Kidney capillary endothelial cell (primary cell): ENCODE data around the gene CRABP1.
"Not testable (repeated sequence)": the region's sequence is repeated elsewhere in the genome, so short reads cannot be mapped to it uniquely, and the experiment has no call there.

ENCODE experiments used
- DNase-seq: peaks from one replicate; pipeline ENCODE4 v3.0.0-alpha.2; 2018; ENCODE audit warnings: low spot score

CRABP1 gene

DNA sequence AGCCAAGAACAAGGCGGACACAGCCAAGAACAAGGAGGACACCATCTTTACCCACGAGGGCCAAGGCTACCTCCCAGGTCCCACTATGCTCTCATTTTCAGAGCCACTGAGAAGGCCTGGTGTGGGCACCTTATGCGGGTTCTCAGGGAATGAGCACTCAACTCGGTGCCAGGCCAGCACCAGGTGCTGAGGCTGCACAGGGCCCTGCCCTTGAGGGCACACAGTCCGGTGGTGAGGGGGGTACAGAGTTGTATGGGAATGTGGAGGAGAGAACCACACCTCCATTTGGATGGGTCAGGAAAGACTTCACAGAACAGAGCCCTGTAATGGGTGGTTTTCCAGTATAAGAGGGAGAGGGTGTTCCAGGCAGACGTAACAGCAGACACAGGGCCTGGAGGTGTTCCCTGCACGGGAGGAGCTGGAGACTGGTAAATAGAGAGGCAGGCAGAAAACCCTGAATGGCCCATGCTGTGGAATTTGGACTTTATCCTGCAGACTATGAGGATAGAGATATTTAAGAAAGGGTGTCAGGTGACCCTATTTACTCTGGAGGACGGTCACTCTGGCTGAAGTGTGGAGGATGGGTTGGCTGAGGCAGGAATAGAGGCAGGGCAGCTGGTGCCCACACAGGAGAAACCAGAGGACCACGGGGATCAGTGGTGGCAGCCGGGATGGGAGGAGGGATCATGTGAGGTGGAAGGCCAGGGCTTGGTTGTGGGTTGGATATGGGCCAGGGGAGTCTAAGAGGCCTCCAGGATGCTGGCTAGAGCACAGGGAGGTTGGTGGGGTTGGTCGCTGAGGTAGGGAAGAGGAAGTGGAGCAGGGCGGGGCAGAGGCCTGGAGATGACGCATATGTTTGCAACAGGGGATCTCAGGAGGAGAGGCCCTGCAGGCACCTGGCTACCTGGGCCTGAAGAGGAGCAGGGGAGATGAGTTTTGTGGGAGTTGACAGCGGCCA, 34.6 kb downstream of the CRABP1 start:
- no peak for DNase-seq

DNA sequence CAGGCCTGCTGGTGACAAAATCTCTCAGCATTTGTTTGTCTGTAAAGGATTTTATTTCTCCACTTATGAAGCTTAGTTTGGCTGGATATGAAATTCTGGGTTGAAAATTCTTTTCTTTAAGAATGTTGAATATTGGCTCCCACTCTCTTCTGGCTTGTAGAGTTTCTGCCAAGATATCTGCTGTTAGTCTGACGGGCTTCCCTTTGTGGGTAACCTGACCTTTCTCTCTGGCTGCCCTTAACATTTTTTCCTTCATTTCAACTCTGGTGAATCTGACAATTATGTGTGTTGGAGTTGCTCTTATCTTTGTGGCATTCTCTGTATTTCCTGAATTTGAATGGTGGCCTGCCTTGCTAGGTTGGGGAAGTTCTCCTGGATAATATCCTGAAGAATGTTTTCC, 40.0 kb downstream of the CRABP1 start:
- not testable (repeated sequence) for DNase-seq

DNA sequence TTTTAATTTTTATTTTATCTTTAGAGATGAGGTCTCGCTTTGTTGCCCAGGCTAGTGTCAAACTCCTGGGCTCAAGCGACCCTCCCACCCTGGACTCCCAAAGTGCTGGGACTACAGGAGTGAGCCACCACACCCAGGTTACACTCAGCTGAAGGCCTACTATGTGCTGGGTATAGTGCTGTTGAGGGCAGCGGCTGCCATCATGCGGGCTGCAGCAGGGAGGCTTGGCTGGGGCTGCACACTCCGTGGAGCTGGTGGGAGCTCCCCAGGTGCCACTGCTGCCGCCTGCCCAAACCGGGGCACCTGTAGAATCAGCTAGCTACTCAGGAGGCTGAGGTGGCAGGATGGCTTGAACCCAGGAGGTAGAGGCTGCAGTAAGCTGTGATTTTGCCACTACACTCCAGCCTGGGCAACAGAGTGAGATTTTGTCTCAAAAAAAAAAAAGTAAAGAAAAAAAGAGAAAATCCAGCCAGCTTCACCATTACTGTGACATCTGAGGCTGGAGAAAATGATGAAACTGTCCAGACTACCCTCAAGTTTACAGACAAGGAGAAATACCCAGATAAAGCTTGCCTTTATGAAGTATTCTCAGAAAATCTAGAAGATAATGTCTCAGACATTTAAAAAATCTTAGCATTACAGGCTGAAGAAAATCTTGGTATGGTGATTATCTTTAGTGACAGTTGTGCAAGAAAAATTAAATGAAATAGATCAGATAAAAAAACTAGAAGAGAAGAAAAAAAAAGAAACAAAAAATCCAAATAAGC, 42.1 kb downstream of the CRABP1 start:
- no peak for DNase-seq

DNA sequence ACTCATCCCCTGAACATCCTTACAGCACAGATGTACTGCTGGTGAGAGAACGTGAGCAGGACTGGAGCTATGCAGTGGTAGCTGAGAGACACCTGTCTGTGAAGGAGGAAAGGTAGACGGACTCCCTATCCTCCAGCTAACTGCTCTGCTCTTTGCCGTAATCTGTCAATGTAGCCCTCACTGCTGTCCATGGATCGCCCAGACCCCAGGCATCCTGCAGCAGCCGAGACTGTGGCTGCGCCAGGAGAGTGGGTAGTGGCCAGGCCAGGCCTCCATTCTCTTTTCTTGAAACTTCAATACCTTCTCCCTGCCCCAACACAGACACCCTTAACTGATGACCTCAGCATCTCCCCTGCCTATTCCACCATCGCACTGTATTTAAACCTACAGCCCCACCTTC, 44.5 kb downstream of the CRABP1 start:
- DNase-seq, result no peak

DNA sequence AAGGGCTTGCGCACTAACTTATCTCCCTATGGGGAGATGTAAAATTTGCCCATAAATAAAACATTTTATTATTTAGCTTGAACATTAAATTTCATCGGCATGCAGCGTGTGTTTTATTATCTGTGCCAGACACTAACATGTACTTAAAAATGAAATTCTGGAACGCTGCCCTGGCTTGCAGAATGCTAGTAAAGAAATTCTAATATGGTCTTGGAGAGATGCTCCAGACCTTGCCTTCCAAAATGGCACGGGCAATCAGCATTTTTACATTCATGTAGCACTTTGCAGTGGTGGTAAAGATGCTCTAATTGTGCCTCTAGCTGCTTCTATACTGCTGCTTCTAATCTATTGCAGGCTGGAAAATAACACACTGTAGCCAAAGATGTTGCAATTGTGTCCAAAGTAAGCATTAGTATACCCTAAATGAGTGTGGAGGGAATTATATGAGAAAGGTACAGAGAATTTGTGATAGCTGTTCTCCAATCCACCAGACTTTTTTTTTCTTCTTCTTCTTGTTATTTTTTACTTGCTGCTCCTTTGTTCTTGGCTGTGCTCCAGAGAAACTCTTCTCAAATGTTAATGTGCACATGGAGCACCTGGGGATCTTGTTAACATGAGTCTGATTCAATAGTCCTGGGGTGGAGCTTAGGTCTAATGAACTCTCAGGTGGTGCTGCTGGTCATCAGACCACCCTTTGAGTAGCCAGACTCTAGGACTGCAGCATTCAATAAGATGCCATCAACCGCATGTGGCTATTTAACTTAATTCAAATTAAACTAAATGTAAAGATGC, 47.3 kb downstream of the CRABP1 start:
- DNase-seq, result no peak

DNA sequence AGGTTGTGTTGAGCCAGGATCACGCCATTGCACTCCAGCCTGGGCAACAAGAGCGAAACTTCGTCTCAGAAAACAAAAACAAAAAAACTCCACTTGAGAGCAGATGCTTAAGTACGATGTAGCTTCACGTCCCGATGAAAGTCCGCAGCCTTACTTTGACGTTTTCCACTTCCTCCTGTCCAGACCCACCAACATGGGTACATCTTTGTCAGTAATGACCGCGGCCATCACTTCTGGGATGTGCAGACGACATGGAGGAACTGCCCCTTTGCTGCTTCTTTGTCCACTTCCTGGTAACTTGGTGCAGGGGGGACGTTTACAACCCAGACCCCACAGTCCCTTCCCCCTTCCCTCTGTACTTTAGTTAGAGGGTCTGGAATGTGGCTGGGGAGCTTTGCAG, 48.7 kb downstream of the CRABP1 start:
- DNase-seq, result no peak

DNA sequence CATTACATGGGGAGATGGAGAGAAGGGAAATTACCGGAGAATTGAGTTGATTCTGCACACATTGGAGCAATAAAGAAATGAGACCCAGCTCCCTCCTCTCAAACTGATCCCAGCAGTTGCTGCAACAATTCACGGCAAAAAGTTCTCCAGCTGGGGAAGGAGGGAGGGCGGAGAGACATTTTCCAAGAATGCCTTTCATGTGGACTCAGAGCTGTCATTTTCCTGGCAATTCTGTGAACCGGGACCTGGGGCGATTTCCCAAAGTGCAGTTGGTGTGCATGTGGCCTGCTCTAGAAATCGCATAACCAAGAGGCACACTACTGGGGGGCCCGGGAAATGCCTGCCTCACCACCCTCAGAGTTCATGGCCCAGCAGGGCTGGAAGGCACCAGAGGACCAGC, 49.2 kb downstream of the CRABP1 start:
- DNase-seq, result no peak

DNA sequence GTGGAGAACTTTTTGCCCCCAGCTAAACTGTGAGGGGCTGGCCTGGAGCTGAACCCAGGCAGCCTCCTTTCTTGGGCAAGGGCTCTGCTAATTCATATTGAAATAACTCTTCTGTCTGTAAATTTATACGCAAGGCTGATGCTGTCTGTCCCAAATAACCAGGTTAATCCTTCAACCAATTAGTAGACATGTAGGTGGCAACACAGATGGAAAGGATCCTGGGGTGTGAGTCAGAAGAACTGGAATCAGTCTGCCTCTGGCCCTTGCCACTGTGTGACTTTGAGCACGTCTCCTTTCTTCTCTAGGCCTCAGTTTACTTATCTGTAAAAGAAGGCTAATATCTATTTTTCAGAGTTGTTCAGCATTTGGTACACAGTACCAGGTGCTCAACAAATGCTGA, 49.6 kb downstream of the CRABP1 start:
- no peak for DNase-seq

DNA sequence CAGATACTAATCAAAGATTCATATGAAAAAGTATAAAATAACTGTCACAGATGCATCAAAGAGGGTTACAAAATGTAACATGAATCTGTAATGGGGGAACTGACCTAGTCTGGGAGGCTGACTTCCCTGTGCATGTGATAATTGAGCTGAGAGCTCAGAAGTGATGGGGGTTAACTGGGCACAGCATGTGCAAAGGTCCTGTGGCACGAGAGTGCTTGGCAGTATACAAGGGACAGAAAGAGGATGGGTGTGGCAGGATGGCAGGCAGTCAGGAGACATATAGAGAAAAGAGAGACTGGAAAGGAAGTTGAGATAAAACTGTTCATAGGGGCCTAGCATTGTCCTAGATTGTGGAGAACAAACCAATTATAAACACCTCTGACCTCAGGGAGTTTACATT, 50.1 kb downstream of the CRABP1 start:
- no peak for DNase-seq

DNA sequence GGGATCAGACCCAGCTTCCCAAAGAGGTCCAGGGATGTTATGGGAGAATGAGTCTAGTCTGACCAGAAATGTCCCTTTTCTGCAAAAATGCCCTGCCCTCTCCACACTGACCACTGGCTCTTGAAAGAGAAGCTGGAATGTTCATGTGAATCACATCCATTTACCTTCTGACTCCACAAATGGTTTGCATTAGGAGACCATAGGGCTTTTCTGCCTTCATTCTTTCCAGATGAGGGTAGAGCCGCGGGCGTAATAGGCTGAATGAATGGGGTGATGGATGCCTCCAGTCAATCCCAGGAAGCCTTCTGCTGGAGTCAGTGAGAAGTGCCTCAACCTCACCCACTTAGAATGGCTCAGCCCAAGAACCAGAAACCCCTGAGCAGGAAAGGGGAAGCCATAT, 50.7 kb downstream of the CRABP1 start:
- no peak for DNase-seq

DNA sequence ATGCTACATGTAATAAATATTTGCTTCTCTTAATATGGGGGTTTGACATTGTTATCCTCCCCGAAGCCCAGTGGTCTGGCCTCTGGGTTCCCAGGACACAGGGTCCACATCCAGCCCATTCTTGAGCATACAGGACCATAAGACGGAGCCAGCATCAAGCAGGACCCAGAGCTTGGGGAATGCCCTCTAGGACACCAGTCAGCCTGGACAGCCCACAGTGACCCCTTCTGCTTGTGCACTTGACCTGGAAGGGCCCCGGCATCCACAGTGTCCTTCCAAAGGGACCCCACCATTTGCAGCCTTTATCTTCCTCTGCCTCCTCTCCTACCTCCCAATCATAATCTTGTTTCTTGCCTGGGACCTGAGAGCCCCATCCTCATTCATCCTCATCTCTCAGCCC, 51.6 kb downstream of the CRABP1 start:
- no peak for DNase-seq

DNA sequence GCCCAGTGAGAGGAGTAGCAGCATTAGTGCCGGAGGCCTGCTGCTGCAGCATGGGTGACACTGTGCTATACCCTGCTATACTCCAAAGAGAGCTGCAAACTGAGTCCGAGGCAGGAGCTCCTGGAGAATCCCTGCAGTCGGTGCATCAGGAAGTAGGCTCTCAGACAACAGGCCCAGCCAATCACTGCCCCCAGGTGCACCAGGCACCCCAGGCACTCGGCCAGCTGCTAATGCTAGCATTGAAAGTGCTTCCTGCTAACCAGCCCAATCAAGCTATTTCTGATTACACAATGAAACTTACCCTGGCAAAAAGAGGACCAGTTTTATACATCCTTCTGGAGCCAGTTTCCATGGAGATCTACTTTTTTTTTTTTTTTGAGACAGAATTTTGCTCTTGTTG, 52.3 kb downstream of the CRABP1 start:
- no peak for DNase-seq

DNA sequence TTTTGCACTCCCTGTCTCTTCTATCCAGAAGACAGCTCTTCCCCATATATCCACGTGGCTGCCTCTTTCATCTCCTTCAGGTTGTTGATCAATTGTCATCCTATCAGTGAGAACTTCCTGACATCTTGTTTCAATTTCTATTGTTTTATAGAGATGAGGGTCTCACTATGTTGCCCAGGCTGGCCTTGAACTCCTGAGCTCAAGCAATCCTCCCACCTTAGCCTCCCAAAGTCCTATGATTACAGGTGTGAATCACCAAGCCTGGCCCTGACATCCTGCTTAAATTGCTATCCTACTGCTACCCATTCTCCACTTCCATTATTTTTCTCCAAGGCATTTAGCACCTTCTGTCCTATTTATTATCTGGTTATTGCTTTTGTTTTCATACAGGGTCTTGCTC, 53.0 kb downstream of the CRABP1 start:
- DNase-seq, result no peak

DNA sequence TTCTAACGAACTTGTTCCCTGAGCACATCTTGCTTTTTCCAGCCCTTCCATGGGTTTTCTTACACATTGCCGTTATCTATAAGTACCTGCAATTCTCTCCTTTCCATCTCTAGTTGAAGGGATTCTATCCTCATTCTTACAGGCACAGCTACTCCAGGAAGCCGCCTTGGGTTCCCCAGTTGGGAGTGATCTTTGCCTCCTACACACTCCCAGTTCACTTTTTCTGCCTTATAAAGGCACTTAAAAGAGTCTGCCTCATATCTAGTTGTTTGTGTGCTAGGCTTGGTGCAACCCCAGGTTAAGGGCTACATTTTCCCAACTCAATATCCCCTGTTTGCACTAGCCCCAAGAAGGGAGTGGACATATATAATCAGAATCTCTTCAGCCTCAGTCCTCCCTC, 53.9 kb downstream of the CRABP1 start:
- no peak for DNase-seq

DNA sequence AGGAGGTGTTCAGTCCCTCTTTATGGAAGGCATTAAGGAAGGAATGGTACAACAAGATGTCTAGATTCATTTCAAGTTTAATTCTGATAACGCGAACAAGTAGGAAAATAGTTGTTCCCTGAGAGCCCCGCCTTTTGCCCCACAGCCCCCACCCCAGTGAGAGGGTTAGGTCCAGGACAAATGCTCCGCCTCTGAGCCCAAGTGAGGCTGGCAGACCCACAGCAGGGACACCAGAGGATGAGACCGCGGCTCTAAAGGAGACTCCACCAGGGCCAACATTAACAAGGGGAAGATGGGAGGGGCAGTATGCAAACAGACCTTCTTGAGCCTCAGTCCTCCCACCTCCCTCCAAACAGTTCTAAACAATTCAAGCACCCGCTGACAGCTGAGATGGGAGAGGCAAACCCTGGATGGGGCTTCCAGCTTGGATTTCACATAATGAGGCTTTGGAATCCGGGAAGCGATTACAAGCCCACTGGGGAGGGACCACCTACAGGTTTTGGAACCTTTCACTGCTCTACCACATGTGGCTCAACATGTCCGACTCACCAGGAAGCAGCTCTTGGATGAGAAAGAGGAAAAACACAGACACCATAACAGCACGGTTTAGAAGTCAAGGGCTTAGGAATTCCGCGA, 54.9 kb downstream of the CRABP1 start:
- no peak for DNase-seq

DNA sequence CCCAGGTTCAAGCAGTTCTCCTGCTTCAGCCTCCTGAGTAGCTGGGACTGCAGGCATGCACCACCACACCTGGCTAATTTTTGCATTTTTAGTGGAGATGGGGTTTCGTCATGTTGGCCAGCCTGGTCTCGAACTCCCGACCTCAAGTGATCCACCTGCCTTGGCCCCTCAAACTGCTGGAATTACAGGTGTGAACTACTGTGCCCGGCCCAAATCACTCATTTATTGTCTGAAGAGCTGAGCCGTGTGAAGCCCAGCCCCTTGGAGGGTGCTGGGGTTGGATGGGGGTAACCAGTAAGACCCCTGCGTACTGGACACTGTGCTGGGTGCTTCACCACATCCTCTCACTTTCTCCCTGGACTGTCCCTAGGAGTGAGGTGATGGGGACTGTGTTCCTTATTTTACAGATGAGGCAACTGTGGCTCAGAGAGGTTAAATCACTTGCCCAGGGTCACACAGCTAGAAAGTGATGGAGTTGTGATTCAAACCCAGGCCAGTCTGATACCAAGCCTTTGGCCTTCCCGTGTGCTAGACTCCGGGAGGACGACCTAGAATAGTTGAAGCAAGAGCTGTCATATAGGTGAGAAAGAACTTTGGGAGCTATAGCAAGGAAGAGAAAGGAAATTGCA, 56.1 kb downstream of the CRABP1 start:
- DNase-seq, result no peak

DNA sequence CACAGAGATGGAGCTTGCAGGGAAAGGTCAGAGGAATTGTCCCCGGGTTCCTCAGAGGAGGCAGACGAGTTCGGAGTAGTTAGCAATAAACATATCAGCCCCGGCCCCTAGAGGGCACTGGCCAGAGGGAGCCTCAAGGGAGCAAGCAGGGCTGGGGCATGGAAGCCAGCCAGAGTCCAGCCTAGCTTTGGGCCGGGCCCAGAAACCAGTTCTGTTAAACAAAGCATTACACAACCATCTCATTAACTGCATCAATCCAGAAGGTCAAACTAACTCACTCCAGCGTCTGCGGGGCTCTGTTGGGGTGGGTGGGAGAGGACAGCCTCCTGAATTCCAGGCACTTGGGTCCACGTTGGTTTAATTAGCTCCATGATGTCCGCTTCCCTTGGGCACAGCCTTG, 56.8 kb downstream of the CRABP1 start:
- no peak for DNase-seq

DNA sequence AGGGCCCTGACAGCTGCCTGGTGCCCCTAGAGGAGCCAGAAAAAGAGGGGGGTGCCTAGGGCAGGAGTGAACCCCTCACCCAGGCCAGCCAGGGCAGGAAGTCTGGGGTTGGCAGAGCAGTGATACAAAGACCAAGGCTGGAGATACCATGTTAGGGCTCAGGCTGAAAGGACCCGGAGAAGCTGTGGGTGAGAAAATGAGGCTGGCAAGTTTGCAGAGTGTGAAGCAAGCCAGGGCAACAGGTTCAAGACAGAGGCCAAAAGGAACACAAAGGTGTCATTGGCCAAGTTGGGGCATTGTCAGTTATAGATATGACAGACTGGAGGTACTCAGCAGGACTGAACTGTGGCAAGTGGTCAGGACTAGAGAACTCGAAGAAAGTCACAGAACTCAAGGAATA, 57.2 kb downstream of the CRABP1 start:
- no peak for DNase-seq
